ENCODE results near the gene CAMK2N2.

GRCh38 chr3:184272269-184272668 lies 10.9 kb upstream of the CAMK2N2 start:
- TF ChIP-seq, protein P1, sequence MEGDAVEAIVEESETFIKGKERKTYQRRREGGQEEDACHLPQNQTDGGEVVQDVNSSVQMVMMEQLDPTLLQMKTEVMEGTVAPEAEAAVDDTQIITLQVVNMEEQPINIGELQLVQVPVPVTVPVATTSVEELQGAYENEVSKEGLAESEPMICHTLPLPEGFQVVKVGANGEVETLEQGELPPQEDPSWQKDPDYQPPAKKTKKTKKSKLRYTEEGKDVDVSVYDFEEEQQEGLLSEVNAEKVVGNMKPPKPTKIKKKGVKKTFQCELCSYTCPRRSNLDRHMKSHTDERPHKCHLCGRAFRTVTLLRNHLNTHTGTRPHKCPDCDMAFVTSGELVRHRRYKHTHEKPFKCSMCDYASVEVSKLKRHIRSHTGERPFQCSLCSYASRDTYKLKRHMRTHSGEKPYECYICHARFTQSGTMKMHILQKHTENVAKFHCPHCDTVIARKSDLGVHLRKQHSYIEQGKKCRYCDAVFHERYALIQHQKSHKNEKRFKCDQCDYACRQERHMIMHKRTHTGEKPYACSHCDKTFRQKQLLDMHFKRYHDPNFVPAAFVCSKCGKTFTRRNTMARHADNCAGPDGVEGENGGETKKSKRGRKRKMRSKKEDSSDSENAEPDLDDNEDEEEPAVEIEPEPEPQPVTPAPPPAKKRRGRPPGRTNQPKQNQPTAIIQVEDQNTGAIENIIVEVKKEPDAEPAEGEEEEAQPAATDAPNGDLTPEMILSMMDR (IDR thresholded peaks at IDR 0.05; ENCODE audit: low read depth, low read length, poor library complexity, severe bottlenecking) = no peak
- TF ChIP-seq EZH2phosphoT487 (IDR thresholded peaks at IDR 0.05; ENCODE audit: borderline replicate concordance, low read length) = no peak

Data from DOHH2 (cell line).